Kidney epithelial cell (primary cell): ENCODE measurements around the gene ITPRIPL2. TPM values are rescaled to one million over a fixed set of nuclear protein-coding genes. Genes with fewer than 3 reads are reported as not detected.

Experiments used
- DNase-seq: peaks from one replicate; pipeline ENCODE4 v3.0.0-alpha.2; 2010; ENCODE audit warnings: low read depth
- H3K27me3 ChIP-seq: 2 replicates; pipeline ENCODE4 v1.6.0; 2011; ENCODE audit warnings: low read length; ENCODE audit not compliant: control insufficient read depth, insufficient read depth
- H3K36me3 ChIP-seq: 2 replicates; pipeline ENCODE4 v1.5.1; 2011; ENCODE audit warnings: low read length; ENCODE audit not compliant: control insufficient read depth, insufficient read depth
- H3K4me3 ChIP-seq: 2 replicates; pipeline ENCODE4 v1.5.1; 2011; ENCODE audit warnings: low read depth, mild to moderate bottlenecking, control low read depth, low read length
- total RNA-seq: library from RNA; depleted of rRNA; stranded (reverse); fragments of >200 nt; gene quantifications from 2 replicates; pipeline ENCODE4 v1.2.3, GENCODE V29; 2015
- TF ChIP-seq, protein P1 (sequence below): IDR thresholded peaks from 2 replicates; pipeline ENCODE4 v1.5.1; 2011; ENCODE audit warnings: mild to moderate bottlenecking, moderate library complexity, low read length, control low read depth, inconsistent platforms; ENCODE audit not compliant: insufficient read depth, poor library complexity, severe bottlenecking

Gene ITPRIPL2
- total RNA-seq, 1 donor from 2014 or later: 71.8 TPM

- DNase-seq: no peak
- TF ChIP-seq, protein P1, sequence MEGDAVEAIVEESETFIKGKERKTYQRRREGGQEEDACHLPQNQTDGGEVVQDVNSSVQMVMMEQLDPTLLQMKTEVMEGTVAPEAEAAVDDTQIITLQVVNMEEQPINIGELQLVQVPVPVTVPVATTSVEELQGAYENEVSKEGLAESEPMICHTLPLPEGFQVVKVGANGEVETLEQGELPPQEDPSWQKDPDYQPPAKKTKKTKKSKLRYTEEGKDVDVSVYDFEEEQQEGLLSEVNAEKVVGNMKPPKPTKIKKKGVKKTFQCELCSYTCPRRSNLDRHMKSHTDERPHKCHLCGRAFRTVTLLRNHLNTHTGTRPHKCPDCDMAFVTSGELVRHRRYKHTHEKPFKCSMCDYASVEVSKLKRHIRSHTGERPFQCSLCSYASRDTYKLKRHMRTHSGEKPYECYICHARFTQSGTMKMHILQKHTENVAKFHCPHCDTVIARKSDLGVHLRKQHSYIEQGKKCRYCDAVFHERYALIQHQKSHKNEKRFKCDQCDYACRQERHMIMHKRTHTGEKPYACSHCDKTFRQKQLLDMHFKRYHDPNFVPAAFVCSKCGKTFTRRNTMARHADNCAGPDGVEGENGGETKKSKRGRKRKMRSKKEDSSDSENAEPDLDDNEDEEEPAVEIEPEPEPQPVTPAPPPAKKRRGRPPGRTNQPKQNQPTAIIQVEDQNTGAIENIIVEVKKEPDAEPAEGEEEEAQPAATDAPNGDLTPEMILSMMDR: no peak
- Histone ChIP-seq H3K36me3 (no peaks in the 10 kb centered on the region), H3K27me3 (no peaks in the 10 kb centered on the region), H3K4me3 (no peak overlapping the region)
These were observed 22.8 kb upstream of the ITPRIPL2 start for GRCh38 chr16:19090916-19091315.

DNA sequence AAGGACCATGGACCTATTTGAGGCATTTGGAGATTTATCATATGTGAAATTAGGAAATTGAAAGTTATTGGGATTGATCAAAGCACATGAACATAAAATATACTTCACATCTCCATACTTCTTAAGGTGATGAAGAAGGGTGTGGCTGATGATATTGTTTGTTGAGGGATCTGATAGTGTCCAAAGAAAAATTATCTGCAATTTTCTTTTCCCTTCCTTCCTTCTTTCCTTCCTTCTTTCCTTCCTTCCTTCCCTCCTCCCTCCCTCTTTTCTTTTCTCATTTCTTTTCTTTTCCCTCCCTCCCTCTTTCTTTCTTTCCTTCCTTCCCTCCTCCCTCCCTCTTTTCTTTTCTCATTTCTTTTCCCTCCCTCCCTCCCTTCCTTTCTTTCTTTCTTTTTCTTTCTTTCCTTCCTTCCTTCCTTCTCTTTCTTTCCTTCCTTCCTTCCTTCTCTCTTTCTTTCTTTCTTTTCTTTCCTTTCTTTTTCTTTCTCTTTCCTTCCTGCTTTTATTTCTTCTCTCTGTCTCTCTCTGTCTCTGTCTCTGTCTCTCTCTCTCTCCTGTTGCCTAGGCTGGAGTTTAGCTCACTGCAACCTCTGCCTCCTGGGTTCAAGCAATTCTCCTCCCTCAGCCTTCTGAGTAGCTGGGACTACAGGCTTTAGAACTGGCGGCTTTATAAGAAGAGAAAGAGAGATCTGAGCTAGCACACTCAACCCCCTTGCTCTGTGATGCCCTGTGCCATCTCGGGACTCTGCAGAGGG, 20.9 kb upstream of the ITPRIPL2 start:
- no peaks in the 10 kb centered on the region for H3K27me3 ChIP-seq
- TF ChIP-seq, protein P1: no peak
- no peak for DNase-seq
- H3K36me3 ChIP-seq: no peaks in the 10 kb centered on the region
- no peak overlapping the region for H3K4me3 ChIP-seq

GRCh38 chr16:19093631-19094541, 19.9 kb upstream of the ITPRIPL2 start:
- H3K36me3 ChIP-seq: no peaks in the 10 kb centered on the region
- no peaks in the 10 kb centered on the region for H3K27me3 ChIP-seq
- no peak overlapping the region for H3K4me3 ChIP-seq
- TF ChIP-seq, protein P1: no peak
- DNase-seq: no peak

- Histone ChIP-seq H3K27me3 (no peaks in the 10 kb centered on the region), H3K4me3 (no peak overlapping the region), H3K36me3 (no peaks in the 10 kb centered on the region)
- no peak for DNase-seq
- TF ChIP-seq, protein P1: no peak
These were observed 19.0 kb upstream of the ITPRIPL2 start for GRCh38 chr16:19094542-19095365.

- DNase-seq: no peak
- Histone ChIP-seq H3K4me3 (no peak overlapping the region), H3K27me3 (no peaks in the 10 kb centered on the region), H3K36me3 (no peaks in the 10 kb centered on the region)
- TF ChIP-seq, protein P1: no peak
These were observed 18.1 kb upstream of the ITPRIPL2 start for GRCh38 chr16:19095654-19096053.
